ENCODE measurements around the gene SESN3. TPM values are rescaled to one million over a fixed set of nuclear protein-coding genes. Genes with fewer than 3 reads are reported as not detected.

SESN3 gene
- total RNA-seq, 1 experiment from 2014 or later = 34.9 TPM

GRCh38 chr11:95242845-95243605, 12.0 kb upstream of the SESN3 start (continued):
- no peak for TF ChIP-seq E2F4 (CRISPR knock-in tag; IDR thresholded peaks at IDR 0.05; ENCODE audit: borderline replicate concordance, low read depth)
- TF ChIP-seq ZNF263 (CRISPR knock-in tag; IDR thresholded peaks at IDR 0.05; ENCODE audit: low read depth) = no peak
- no peak for TF ChIP-seq HMGA2 (CRISPR knock-in tag; IDR thresholded peaks at IDR 0.05)
- no peak for TF ChIP-seq ATF3 (CRISPR knock-in tag; conservative IDR thresholded peaks at IDR 0.05)

- Mint-ChIP-seq H3K27me3 (ENCODE audit: low read depth) (no peaks in the 10 kb centered on the region), H3K4me1 (peaks cover 35% of the 10 kb centered on the region), H3K27ac (peak overlapping the region; percentile 75), H3K4me3 (no peak overlapping the region), H3K9me3 (peaks cover 4% of the 10 kb centered on the region; the same call in 1 of the 2 replicates), H3K36me3 (no peaks in the 10 kb centered on the region)
- ChIA-PET POLR2A (interaction anchor here (1.5 kb wide), 1 partner anchor 11 kb away, joined by 4 read pairs; the partner anchor contains the start of gene SESN3), CTCF (no interaction called here)
- ATAC-seq = peak; percentile 32
- no peak for DNase-seq (ENCODE audit: low spot score)
- TF ChIP-seq JUN (CRISPR knock-in tag; IDR thresholded peaks at IDR 0.05) = no peak
- TF ChIP-seq ZNF512 (CRISPR knock-in tag; IDR thresholded peaks at IDR 0.05; ENCODE audit: borderline replicate concordance) = no peak
- TF ChIP-seq ZBTB21 (CRISPR knock-in tag; IDR thresholded peaks at IDR 0.05; ENCODE audit: borderline replicate concordance) = no peak
- no peak for TF ChIP-seq TCF7 (CRISPR knock-in tag; IDR thresholded peaks at IDR 0.05; ENCODE audit: low read depth)
- no peak for TF ChIP-seq ZBTB43 (CRISPR knock-in tag; IDR thresholded peaks at IDR 0.05)
- no peak for TF ChIP-seq ZNF121 (CRISPR knock-in tag; IDR thresholded peaks at IDR 0.05)
- no peak for TF ChIP-seq ATF6 (CRISPR knock-in tag; IDR thresholded peaks at IDR 0.05)
- no peak for TF ChIP-seq MLX (CRISPR knock-in tag; IDR thresholded peaks at IDR 0.05)
- TF ChIP-seq E2F5 (CRISPR knock-in tag; IDR thresholded peaks at IDR 0.05) = no peak
- no peak for TF ChIP-seq GTF2I (CRISPR knock-in tag; conservative IDR thresholded peaks at IDR 0.05)
- no peak for TF ChIP-seq NFE2L1 (CRISPR knock-in tag; IDR thresholded peaks at IDR 0.05)
- TF ChIP-seq CBFB (CRISPR knock-in tag; IDR thresholded peaks at IDR 0.05; ENCODE audit: low read depth) = no peak
- no peak for TF ChIP-seq ESRRA (CRISPR knock-in tag; IDR thresholded peaks at IDR 0.05; ENCODE audit: borderline replicate concordance)
- TF ChIP-seq ERG (CRISPR knock-in tag; IDR thresholded peaks at IDR 0.05) = no peak
- TF ChIP-seq SMAD3 (CRISPR knock-in tag; IDR thresholded peaks at IDR 0.05; ENCODE audit: borderline replicate concordance) = no peak
- no peak for TF ChIP-seq ZNF281 (CRISPR knock-in tag; IDR thresholded peaks at IDR 0.05)
- TF ChIP-seq EMX1 (CRISPR knock-in tag; IDR thresholded peaks at IDR 0.05) = no peak
- no peak for TF ChIP-seq RELA (CRISPR knock-in tag; IDR thresholded peaks at IDR 0.05; ENCODE audit: borderline replicate concordance)
Measured at GRCh38 chr11:95242091-95242844, 11.3 kb upstream of the SESN3 start.

Measured in WTC11 (cell line).